Measurements from ENCODE around the gene CAPN2. TPM values are rescaled to one million over a fixed set of nuclear protein-coding genes. Genes with fewer than 3 reads are reported as not detected.
"Not testable (repeated sequence)": the region's sequence is repeated elsewhere in the genome, so short reads cannot be mapped to it uniquely, and the experiment has no call there.

Gene CAPN2
- total RNA-seq, 2 donors from 2014 or later: 234 to 289 TPM

- DNase-seq (ENCODE audit: low spot score): no peak
- intact Hi-C loops (cut with DNase I): no loop called here
These were observed 18.3 kb downstream of the CAPN2 start for GRCh38 chr1:223730479-223731132.

- peak; percentile 89 for DNase-seq (ENCODE audit: low spot score)
- intact Hi-C loops (cut with DNase I): no loop called here
These were observed 18.9 kb downstream of the CAPN2 start for GRCh38 chr1:223731133-223731770.

GRCh38 chr1:223732993-223733798 lies 20.9 kb downstream of the CAPN2 start:
- DNase-seq (ENCODE audit: low spot score): peak; percentile 65
- intact Hi-C loops (cut with DNase I): no loop called here

GRCh38 chr1:223733898-223734852 lies 21.8 kb downstream of the CAPN2 start:
- intact Hi-C loops (cut with DNase I): no loop called here
- DNase-seq (ENCODE audit: low spot score): peak; percentile 49

- intact Hi-C loops (cut with DNase I); DNase-seq (ENCODE audit: low spot score): not testable (repeated sequence)
These were observed 24.3 kb downstream of the CAPN2 start for GRCh38 chr1:223736638-223737037.

GRCh38 chr1:223737342-223737741 lies 25.0 kb downstream of the CAPN2 start:
- peak; percentile 68 for DNase-seq (ENCODE audit: low spot score)
- intact Hi-C loops (cut with DNase I): no loop called here

- intact Hi-C loops (cut with DNase I): no loop called here
- DNase-seq (ENCODE audit: low spot score): peak; percentile 56
These were observed 26.4 kb downstream of the CAPN2 start for GRCh38 chr1:223738465-223739365.

GRCh38 chr1:223739366-223740037 lies 27.2 kb downstream of the CAPN2 start:
- intact Hi-C loops (cut with DNase I): no loop called here

GRCh38 chr1:223740038-223740736 lies 27.8 kb downstream of the CAPN2 start:
- intact Hi-C loops (cut with DNase I); DNase-seq (ENCODE audit: low spot score): not testable (repeated sequence)

More at GRCh38 chr1:223739366-223740037, 27.2 kb downstream of the CAPN2 start:
- peak; percentile 34 for DNase-seq (ENCODE audit: low spot score)

- DNase-seq (ENCODE audit: low spot score): no peak
- intact Hi-C loops (cut with DNase I): no loop called here
These were observed 29.5 kb downstream of the CAPN2 start for GRCh38 chr1:223741861-223742260.

GRCh38 chr1:223742856-223743517 lies 30.6 kb downstream of the CAPN2 start:
- peak; percentile 48 for DNase-seq (ENCODE audit: low spot score)
- intact Hi-C loops (cut with DNase I): no loop called here

GRCh38 chr1:223745731-223746130 lies 33.4 kb downstream of the CAPN2 start:
- intact Hi-C loops (cut with DNase I): loop anchor here in 1 of 2 donors (5.0 kb wide), 1 partner anchor 33 kb away; the partner anchor contains the start of gene CAPN2
- no peak for DNase-seq (ENCODE audit: low spot score)

- DNase-seq (ENCODE audit: low spot score): peak; percentile 67
These were observed 35.5 kb downstream of the CAPN2 start for GRCh38 chr1:223747838-223748335.

GRCh38 chr1:223748405-223748772 lies 36.0 kb downstream of the CAPN2 start:
- no peak for DNase-seq (ENCODE audit: low spot score)
- intact Hi-C loops (cut with DNase I): loop anchor here in 1 of 2 donors (2.0 to 5.0 kb wide), 2 partner anchors 36 to 50 kb away; partner anchors contain the start of gene CAPN2

More at GRCh38 chr1:223747838-223748335, 35.5 kb downstream of the CAPN2 start:
- intact Hi-C loops (cut with DNase I): loop anchor here in 1 of 2 donors (2.0 to 5.0 kb wide), 2 partner anchors 36 to 49 kb away; partner anchors contain the start of gene CAPN2

GRCh38 chr1:223748773-223749733 lies 36.7 kb downstream of the CAPN2 start:
- DNase-seq (ENCODE audit: low spot score): peak; percentile 92
- intact Hi-C loops (cut with DNase I): loop anchor here in 1 of 2 donors (2.0 to 5.0 kb wide), 2 partner anchors 37 to 50 kb away; partner anchors contain the start of gene CAPN2
